Posterior vena cava (tissue), 2 donors: ENCODE measurements around the gene ENTPD8. TPM values are rescaled to one million over a fixed set of nuclear protein-coding genes. Genes with fewer than 3 reads are reported as not detected.

ENCODE experiments used
- DNase-seq: peaks from one replicate; pipeline ENCODE4 v3.0.0-alpha.2; 2020; ENCODE audit warnings: low spot score
- intact Hi-C, 2 donors: fragments of 100-400 bp; cut with DNase I; formaldehyde crosslinking; loops; one replicate each; pipeline versions ENCODE4 v1.14.1 to v1.14.2; 2022 to 2023
- total RNA-seq, 2 donors: library from RNA; stranded (reverse); fragmentation: NEBNext Ultra II Directional; extraction: Animal tissue kit (Norgen Biotek cat#: 25700); gene quantifications; one replicate each; pipeline ENCODE4 v1.2.1, GENCODE V29; 2021
- donor health status: DM: yes; HTN: yes; CAD: no.
- donor health status: DM: yes; HTN: yes; CAD: no.

Gene ENTPD8
- total RNA-seq, 2 donors from 2014 or later: not detected

DNA sequence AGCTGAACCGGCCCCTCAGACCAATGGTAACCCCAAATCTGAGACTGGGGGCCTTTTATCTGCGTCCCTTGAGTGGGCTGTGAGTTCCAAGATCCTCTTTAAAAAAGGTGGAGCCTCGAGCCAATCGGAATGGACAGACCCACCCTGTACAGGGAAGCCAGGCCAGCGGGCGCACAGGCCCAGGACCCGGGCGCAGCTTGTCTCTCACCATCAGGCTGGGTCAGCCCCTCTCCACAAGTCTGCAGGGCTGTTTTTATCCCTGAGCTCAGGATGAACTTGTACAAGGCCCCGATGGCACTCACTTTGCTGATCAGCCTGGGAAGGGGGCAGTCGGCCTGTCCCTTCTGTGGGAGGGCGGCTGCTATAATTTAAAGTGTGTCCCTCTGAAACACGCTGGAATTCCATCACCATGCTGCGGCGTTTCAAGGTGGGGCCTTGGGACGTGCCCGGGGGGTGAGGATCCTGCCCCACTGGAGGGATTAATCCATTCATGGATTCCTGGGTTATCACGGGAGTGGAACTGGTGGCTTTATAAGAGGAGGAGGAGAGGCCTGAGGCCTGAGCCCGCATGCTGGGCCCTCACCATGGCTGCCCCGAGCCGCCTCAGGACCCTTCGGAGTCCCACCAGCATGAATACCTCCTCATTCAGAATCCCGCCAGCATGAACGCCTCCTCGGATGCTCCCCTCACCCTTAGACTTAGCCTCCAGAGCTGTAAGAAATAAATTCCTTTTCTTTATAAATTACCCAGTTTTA, 32.3 kb downstream of the ENTPD8 start:
- intact Hi-C loops: loop anchor here (5.0 to 10.0 kb wide), 3 partner anchors 102 to 294 kb away; partner anchors contain the start of gene DPP7 (in 1 of the 2)
- DNase-seq: no peak

DNA sequence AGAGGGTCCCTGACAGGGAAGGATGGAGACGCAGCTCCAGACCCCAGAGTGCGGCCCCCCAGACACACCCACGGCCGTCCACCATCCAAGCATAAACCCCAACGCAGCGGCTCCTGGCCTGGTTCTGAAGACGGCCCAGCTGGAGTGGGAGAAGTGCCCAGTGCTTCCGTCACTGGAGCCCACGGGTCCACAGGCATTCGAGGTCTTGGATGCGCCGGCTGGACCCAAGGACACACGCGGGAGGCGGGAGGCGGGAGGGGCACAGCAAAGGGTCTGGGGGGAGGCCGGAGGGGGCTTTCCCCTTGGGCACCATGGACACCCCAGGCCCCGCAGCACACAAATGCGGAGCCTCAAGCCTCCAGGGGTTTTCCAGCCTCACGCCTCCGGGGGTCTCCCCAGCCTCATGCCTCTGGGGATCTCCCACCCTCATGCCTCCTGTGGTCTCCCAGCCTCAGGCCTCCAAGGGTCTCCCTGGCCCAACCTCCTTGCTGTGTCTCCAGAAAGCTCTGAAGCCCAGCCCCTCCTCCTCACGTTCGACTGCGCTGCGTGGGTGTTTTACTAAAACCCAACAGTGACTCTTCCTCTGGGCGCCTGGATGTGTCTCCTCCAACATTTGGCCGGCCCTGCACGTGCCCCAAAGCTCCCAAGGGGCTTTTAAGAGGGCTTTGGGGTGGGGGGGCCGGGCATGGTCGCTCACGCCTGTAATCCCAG, 33.4 kb downstream of the ENTPD8 start:
- DNase-seq: no peak
- intact Hi-C loops: loop anchor here (5.0 to 10.0 kb wide), 3 partner anchors 100 to 293 kb away; partner anchors contain the start of gene DPP7 (in 1 of the 2)

DNA sequence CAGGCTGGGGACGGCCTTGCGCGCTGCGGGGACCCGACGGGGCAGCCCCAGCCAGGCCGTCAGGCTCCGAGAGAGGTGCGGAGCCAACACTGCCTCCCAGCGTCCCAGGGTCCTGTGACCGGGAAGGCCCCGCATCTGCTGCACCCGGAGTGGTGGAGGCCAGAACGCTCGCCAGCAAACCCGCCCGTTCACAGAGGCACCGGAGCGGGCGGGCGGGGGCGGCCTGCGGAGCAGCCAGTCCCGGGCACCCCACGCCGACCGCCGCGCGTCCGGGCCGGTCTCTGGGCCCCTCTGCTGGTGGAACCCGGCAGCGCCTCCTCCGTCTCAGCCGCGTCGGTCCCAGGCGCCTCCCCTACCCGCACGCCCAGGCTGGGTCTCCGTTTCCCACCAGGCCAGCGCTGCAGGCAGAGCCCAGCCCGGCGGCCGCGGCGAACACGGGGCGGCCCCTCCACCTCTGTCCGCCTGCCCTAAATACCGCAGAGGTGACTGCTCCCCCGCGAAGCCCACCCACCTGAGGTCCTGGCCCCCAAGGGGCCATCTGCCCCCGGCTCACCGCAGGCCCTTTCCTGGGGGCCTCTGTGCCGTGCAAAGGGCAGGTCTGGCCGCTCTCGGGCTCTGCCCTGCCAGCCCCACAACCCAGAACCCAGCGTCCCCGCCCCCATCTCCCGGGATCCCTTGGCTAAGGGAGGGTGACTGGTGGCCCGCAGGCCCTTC, 34.1 kb downstream of the ENTPD8 start:
- intact Hi-C loops: loop anchor here (5.0 to 10.0 kb wide), 3 partner anchors 100 to 292 kb away; partner anchors contain the start of gene DPP7 (in 1 of the 2)

DNA sequence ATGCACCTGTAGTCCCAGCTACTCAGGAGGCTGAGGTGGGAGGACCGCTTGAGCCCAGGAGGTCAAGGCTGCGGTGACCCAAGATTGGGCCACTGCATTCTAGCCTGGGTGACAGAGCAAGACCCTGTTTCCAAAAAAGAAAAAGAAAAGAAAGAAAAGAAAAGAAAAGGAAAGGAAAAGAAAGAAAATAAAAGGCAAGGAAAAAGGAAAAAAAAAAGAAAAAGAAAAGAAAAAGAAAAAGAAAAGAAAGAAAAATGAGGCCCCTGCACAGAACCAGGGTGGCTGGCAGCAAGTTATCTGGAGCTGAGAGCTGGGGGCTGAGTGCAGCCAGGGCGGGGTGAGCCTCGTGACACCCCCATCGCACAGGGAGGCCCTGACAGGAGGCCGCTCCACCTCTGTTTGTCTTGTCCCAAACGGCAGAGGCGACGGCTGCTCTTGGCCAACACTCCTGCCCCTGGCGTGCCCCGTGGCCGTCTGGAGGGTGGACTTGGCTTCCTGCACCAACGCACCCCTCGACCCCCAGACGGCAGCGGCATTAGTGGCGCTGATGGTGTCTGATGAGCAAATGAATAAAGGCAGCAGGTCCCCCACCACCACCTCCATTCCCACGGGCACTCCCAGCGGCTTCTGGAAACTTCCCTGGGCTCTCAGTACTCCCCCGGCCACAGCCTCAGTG, 34.9 kb downstream of the ENTPD8 start:
- intact Hi-C loops: loop anchor here (5.0 to 10.0 kb wide), 3 partner anchors 99 to 291 kb away; partner anchors contain the start of gene DPP7 (in 1 of the 2)
- DNase-seq: no peak

More for the DNA sequence above, 34.1 kb downstream of the ENTPD8 start:
- no peak for DNase-seq

DNA sequence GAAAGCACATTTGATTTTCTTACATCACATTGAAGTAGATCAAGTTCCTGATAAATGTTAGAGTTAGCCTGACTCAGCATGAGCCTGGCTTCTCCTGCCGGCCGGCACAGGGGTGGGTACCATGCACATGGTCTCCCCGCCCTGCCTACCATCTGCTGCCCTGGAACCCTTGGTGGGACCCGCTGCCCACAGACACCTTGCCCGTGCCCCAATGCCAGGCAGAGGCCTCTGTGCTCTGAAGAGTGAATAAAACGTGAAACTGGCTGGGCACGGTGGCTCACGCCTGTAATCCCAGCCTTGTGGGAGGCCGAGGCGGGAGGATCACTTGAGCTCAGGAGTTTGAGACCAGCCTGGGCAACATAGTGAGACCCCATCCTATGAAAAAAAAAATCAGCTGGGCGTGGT, 35.5 kb downstream of the ENTPD8 start:
- intact Hi-C loops: loop anchor here (5.0 to 10.0 kb wide), 3 partner anchors 98 to 291 kb away; partner anchors contain the start of gene DPP7 (in 1 of the 2)
- no peak for DNase-seq

DNA sequence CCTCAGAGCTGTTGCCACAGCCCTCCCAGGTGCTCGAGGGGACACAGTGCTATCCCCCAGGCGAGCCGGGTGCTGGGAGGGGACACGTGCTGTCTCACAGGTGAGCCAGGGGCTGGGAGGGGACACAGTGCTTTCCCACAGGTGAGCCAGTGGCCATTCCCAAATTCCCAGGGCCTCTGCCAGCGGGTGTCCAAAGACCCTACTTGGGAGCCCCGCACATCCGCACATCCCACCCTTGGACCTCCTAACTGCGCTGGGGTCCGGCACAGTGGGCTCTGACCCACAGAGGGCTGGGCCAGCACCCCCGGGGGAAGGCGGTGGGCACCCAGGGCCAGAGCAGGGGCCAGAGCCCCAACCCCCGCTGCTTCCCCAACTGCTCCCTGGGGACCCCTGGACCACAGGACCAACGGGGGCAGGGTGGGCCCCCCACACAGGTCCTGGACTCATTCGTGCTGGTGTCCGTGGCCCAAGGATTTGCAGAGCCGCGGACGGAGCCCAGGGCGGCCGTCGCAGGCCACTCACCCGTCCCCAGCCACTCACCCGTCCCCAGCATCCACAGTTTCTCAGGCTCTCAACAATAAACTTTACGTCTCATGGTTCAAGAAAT, 36.1 kb downstream of the ENTPD8 start:
- intact Hi-C loops: loop anchor here (5.0 to 10.0 kb wide), 3 partner anchors 98 to 290 kb away; partner anchors contain the start of gene DPP7 (in 1 of the 2)

DNA sequence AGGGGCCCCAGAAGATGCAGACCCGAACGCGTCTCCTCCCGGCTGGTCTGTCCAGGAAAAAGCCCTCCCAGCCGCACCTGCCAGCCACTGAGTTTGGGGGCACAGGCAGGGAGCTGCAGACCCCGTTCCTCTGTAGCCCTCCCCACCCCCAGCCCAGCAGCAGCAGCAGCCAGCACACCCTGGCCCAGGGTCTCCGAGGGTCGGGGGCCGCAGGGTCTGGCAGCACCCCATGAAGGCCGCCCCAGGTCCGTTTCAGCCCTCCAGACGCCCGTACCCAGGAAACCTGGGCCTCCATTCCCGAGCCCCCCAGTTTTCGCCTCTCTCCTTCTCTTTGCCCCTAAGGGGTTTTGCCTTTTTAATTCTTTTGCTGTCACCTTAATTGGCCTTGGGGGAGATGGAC, 37.9 kb downstream of the ENTPD8 start:
- no peak for DNase-seq
- intact Hi-C loops: loop anchor here in 1 of 2 donors (10.0 kb wide), 1 partner anchor 288 kb away; the partner anchor contains the start of gene DPP7

More for the DNA sequence above, 36.1 kb downstream of the ENTPD8 start:
- DNase-seq: no peak

DNA sequence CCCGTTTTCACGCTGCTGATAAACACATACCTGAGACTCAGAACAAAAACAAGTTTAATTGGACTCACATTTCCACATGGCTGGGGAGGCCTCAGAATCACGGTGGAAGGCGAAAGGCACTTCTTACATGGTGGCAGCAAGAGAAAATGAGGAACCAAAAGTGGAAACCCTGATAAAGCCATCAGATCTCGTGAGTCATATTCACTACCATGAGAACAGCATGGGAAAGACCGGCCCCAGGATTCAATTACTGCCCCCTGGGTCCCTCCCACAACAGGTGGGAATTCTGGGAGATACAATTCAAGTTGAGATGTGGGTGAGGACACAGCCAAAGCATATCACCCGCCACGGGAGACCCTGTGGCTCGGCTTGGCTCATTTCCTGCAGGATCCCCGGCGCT, 38.4 kb downstream of the ENTPD8 start:
- intact Hi-C loops: loop anchor here in 1 of 2 donors (10.0 kb wide), 1 partner anchor 288 kb away; the partner anchor contains the start of gene DPP7
- no peak for DNase-seq

DNA sequence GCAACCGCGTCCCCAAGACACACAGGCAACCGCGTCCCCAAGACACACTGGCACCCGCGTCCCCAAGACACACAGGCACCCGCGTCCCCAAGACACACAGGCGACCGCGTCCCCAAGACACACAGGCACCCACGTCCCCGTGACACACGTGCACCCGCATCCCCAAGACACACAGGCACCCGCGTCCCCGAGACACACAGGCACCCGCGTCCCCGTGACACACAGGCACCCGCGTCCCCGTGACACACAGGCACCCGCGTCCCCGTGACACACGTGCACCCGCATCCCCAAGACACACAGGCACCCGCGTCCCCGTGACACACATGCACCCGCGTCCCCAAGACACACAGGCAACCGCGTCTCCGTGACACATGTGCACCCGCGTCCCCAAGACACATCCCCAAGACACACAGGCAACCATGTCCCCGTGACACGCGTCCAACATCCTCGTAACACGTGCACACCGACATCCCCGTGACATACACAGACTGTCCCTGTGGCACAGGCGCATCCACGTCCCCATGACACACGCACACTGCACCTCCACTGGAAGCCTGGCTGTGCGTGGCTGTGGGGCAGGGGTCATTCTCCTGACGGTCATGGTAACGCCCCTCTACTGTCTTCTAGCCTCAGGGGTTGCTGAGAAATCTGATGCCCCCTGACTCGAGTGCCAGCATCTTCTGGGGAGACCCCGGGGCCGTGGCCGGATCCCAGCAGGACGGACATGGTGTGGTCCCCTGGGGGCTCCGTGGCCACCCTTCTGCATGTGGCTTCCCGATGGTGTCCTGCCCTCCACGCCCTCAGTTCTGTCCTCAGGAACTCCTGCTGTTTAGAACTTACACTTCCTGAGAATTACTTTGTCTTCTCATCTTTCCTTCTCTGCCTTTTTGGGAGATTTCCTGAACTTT, 42.3 kb downstream of the ENTPD8 start:
- peak; percentile 63 for DNase-seq
- intact Hi-C loops: no loop called here

DNA sequence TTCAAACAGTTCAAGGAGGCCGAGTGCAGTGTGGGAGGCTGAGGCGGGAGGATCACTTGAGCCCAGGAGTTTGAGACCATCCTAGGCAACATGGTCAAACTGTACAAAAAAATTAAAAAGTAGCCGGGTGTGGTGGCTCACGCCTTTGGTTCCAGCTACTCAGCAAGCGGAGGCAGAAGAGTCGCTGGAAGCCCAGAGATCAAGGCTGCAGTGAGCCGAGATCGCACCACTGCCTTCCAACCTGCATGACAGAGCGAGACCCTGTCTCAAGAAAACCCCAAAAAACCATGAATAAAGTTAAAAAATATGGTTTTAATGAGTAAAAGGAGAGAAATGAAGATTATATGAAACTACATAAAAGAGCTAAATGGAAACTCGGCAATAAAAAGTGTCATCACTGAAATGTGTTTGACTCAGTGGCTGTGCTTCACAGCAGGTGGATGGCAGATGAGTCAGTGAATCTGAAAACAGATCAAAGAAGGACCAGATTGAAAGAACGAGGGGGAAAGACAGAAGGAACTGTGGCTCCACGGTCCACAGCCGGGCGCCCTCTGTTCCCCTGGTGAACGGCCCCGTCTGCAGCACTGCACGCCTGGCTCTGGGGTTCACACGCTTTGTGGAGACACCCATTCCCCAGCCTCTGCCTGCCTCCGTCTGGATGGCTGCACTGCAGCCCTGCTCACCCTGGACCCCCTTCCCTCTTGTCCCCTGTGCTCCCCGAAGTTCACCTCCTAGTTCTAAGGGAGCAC, 43.3 kb downstream of the ENTPD8 start:
- intact Hi-C loops: no loop called here

DNA sequence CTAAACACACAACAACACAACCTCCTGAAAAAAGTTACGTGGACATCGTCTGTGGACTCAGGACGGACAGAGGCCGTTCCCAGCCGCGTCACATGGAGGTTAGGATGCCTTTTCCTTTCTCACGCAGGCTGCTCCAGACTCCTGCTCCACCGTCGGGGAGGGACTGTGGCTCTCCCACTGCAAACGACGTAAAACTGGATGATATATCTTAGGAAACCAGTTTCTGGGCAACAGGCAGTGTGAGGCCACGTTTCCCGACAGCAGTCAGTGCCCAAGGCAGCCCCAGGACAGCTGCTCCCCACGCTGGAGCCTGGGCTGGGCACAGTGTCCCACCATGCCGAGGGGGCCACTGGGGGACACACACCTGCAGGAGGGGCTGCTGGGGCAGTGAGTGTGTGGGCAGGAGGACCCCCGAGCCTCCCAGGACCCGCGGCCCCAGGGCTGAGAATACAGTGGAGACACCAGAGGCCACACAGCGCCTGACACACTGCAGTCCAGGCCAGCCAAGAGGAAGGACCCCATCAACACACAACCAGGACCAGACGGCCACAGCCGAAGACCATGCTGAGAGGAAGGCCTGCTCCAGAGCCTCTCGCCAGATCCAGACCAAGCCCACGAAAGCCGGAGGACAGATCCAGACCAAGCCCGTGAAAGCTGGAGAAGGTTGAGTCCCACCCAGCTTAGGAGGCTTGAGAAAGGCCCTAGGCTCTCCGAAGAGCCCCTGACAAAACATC, 44.4 kb downstream of the ENTPD8 start:
- intact Hi-C loops: no loop called here
- no peak for DNase-seq

More for the DNA sequence above, 43.3 kb downstream of the ENTPD8 start:
- DNase-seq: no peak

DNA sequence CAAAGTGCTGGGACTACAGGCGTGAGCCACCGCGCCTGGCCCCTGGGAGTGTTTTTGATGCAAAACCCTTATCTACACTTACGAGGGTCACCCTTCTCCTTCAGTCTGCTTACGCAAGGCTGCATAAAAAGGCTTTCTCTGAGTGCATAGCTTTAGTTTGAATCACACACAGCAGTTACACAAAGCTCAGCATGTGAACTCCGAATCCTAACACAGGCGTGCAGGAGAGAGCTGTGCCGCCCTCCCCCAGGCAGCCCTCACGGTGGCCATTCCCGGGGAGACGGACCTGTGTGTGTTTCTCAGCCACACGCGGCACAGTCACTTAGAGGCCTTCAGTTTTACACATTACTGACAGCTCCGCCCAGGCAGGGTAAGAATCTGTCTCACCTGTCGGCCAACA, 44.9 kb downstream of the ENTPD8 start:
- intact Hi-C loops: no loop called here
- DNase-seq: no peak

DNA sequence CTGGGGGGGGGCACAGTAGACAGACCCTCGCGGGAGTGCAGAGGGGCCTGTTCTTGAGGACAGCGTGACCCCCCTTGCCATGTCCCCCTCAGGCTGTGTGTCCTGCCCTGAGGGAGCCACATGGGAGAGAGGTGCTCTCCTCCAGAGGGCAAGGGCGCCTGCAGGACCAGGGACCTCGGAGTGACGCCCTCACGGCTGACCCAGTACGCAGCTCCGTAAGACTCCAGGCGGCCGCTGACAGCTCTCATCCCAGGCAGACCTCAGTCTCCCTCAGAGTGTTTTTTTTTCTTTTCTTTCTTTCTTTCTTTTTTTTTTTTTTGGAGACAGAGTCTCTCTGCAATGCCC, 45.5 kb downstream of the ENTPD8 start:
- DNase-seq: no peak
- intact Hi-C loops: no loop called here

DNA sequence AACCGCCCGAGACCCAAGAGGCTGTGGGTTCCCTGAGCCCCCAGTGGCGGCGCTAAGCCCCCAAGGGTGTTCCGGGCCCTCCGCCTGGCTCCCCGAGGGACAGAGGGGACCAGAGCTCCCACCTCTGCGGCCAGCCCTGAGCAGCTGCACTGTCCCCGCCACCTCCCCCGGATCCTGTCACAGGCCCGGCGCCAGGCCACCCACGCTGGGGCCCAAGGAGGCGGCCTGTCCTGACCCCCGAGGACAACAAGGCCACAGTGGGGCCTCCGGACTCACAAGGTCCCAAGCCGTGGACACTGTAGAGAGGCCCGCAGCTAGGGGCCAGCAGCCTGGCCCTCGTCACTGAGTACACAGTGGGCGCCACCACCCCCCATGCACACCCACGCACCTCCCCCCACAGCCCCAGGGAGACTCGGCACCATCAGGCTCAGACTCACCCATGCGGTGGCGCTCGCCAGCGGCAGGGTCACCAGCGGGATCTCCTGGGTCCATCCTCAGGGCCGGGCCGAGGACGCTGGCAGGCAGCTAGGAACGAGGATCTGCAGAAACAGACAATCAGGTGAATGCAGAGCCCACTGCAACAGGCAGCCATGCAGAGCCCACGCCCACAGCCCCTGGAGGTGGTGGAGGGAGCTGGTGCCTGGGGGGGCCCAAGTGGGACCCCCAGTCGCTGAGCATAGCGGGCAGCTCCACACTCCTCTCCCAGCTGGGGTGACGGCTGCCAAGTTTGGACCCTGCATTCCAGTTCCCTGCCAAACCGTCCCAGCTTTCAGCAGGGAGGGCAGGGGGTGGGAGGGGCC, 46.1 kb downstream of the ENTPD8 start:
- intact Hi-C loops: no loop called here
- peak; percentile 57 for DNase-seq
